Measurements from ENCODE around the gene GUK1.

Gene GUK1

DNA sequence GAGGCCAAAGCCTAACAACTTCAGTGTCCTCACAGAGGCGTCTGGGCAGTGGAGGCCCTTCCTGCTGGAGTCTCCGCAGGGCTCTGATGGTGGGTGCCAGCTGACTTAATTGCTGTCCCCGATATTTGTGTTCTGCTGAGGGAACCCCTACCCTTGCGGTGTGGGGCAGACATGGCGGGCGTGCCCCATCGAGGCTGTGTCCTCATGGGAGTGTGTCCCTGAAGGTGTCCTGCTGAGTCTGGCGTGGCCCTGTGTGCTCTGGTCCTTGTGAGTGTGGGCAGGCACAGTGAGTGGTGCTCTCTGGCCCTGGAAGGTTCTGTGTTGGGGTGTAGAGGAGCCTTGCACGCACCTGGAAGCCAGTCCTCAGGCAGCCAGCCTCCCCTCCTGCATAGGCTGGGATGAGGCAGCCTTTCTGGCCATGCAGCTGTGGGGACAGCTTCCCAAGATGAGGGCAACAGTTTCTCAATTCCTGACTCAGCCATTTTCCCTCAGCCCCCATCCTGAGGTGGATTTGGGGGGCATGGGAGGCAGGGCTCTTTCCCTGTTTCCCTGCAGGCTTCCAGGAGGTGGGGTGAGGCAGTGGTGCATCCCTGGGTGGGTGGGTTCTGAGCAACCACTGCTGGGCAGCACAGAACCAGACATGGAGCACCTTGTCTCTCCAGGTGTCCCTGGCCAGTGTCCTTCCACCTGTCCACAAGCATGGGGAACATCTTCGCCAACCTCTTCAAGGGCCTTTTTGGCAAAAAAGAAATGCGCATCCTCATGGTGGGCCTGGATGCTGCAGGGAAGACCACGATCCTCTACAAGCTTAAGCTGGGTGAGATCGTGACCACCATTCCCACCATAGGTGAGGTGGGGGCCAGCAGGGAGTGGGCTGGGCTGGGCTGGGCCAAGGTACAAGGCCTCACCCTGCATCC is 43.4 kb upstream of the GUK1 start:
- H3K36me3 ChIP-seq (ENCODE audit: control insufficient read depth, insufficient read depth, low read length): no peaks in the 10 kb centered on the region

DNA sequence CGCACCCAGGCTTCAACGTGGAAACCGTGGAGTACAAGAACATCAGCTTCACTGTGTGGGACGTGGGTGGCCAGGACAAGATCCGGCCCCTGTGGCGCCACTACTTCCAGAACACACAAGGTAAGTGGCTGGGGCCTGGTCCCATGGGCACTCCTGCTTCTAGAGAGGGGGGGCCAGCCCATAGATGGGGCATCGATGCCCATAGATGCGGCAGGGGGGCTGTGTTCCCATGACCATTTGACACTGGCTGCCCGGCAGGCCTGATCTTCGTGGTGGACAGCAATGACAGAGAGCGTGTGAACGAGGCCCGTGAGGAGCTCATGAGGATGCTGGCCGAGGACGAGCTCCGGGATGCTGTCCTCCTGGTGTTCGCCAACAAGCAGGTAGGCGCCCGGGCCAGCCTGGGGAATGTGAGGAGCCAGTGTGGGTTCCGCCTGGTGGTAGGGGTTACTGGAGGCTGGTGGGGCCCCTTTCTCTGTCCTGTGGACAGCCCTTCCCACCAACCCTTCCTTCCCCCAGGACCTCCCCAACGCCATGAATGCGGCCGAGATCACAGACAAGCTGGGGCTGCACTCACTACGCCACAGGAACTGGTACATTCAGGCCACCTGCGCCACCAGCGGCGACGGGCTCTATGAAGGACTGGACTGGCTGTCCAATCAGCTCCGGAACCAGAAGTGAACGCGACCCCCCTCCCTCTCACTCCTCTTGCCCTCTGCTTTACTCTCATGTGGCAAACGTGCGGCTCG is 42.6 kb upstream of the GUK1 start:
- Histone ChIP-seq H3K9me3 (ENCODE audit: control insufficient read depth, low read length) (no peaks in the 10 kb centered on the region), H3K27ac (no peak overlapping the region), H2AFZ (no peak overlapping the region), H3K79me2 (peaks cover 39% of the 10 kb centered on the region), H3K9ac (no peak overlapping the region), H3K4me1 (no peaks in the 10 kb centered on the region), H3K4me2 (ENCODE audit: low read length) (no peak overlapping the region), H3K36me3 (ENCODE audit: control insufficient read depth, insufficient read depth, low read length) (no peaks in the 10 kb centered on the region), H3K4me3 (ENCODE audit: low read depth, low read length) (no peak overlapping the region), H3K27me3 (ENCODE audit: control insufficient read depth, insufficient read depth, low read length) (no peaks in the 10 kb centered on the region)
- TF ChIP-seq, protein P1, sequence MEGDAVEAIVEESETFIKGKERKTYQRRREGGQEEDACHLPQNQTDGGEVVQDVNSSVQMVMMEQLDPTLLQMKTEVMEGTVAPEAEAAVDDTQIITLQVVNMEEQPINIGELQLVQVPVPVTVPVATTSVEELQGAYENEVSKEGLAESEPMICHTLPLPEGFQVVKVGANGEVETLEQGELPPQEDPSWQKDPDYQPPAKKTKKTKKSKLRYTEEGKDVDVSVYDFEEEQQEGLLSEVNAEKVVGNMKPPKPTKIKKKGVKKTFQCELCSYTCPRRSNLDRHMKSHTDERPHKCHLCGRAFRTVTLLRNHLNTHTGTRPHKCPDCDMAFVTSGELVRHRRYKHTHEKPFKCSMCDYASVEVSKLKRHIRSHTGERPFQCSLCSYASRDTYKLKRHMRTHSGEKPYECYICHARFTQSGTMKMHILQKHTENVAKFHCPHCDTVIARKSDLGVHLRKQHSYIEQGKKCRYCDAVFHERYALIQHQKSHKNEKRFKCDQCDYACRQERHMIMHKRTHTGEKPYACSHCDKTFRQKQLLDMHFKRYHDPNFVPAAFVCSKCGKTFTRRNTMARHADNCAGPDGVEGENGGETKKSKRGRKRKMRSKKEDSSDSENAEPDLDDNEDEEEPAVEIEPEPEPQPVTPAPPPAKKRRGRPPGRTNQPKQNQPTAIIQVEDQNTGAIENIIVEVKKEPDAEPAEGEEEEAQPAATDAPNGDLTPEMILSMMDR (IDR thresholded peaks at IDR 0.05): no peak

More for the DNA sequence above, 43.4 kb upstream of the GUK1 start:
- no peak overlapping the region for H3K4me2 ChIP-seq (ENCODE audit: low read length)
- H2AFZ ChIP-seq: no peak overlapping the region
- no peak overlapping the region for H3K9ac ChIP-seq
- no peak overlapping the region for H3K27ac ChIP-seq
- no peak overlapping the region for H3K4me3 ChIP-seq (ENCODE audit: low read depth, low read length)
- no peaks in the 10 kb centered on the region for H3K9me3 ChIP-seq (ENCODE audit: control insufficient read depth, low read length)
- no peaks in the 10 kb centered on the region for H3K27me3 ChIP-seq (ENCODE audit: control insufficient read depth, insufficient read depth, low read length)
- no peaks in the 10 kb centered on the region for H3K4me1 ChIP-seq
- TF ChIP-seq, protein P1 (IDR thresholded peaks at IDR 0.05): no peak
- H3K79me2 ChIP-seq: peaks cover 47% of the 10 kb centered on the region

DNA sequence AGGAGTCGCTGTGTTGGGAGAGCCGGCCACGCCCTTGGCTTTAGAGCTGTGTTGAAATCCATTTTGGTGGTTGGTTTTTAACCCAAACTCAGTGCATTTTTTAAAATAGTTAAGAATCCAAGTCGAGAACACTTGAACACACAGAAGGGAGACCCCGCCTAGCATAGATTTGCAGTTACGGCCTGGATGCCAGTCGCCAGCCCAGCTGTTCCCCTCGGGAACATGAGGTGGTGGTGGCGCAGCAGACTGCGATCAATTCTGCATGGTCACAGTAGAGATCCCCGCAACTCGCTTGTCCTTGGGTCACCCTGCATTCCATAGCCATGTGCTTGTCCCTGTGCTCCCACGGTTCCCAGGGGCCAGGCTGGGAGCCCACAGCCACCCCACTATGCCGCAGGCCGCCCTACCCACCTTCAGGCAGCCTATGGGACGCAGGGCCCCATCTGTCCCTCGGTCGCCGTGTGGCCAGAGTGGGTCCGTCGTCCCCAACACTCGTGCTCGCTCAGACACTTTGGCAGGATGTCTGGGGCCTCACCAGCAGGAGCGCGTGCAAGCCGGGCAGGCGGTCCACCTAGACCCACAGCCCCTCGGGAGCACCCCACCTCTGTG is 41.7 kb upstream of the GUK1 start:
- Histone ChIP-seq H3K36me3 (ENCODE audit: control insufficient read depth, insufficient read depth, low read length) (no peaks in the 10 kb centered on the region), H3K4me2 (ENCODE audit: low read length) (no peak overlapping the region), H2AFZ (no peak overlapping the region), H3K4me3 (ENCODE audit: low read depth, low read length) (no peak overlapping the region), H3K9me3 (ENCODE audit: control insufficient read depth, low read length) (no peaks in the 10 kb centered on the region), H3K79me2 (peaks cover 30% of the 10 kb centered on the region), H3K4me1 (no peaks in the 10 kb centered on the region), H3K9ac (no peak overlapping the region), H3K27me3 (ENCODE audit: control insufficient read depth, insufficient read depth, low read length) (no peaks in the 10 kb centered on the region), H3K27ac (no peak overlapping the region)
- TF ChIP-seq, protein P1 (IDR thresholded peaks at IDR 0.05): no peak

DNA sequence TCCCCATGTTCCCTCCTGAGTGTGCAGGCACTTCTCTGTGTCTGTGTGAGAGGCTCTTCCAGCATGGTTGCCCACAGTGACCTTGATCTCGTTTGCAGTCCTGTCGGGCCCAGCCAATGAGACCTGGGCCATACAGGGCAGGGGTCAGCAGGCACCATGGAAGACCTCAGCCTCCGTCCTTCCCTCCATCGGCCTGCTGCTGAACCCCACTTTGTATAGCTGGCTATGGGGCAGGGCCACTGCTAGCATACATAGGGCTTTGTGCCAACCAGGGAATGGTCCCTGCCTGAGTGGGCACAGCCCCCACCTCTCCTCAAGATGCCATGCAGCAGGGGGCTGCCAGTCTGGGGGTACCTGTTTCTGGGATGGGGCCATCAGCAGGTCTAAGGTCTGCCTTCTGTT is 40.7 kb upstream of the GUK1 start:
- TF ChIP-seq, protein P1 (IDR thresholded peaks at IDR 0.05): no peak
- Histone ChIP-seq H3K4me3 (ENCODE audit: low read depth, low read length) (no peak overlapping the region), H3K4me2 (ENCODE audit: low read length) (no peak overlapping the region), H3K27ac (no peak overlapping the region), H3K4me1 (no peaks in the 10 kb centered on the region), H2AFZ (no peak overlapping the region), H3K9me3 (ENCODE audit: control insufficient read depth, low read length) (no peaks in the 10 kb centered on the region), H3K79me2 (peaks cover 22% of the 10 kb centered on the region), H3K27me3 (ENCODE audit: control insufficient read depth, insufficient read depth, low read length) (no peaks in the 10 kb centered on the region), H3K9ac (no peak overlapping the region), H3K36me3 (ENCODE audit: control insufficient read depth, insufficient read depth, low read length) (no peaks in the 10 kb centered on the region)

Data from parathyroid adenoma (tissue), 2 donors.